HL-60 (cell line): ENCODE data around the gene LPAR2.

Experiments used
- DNase-seq, 2 experiments: peaks; one replicate each; pipeline ENCODE4 v3.0.0-alpha.2; 2010 to 2020; ENCODE audit warnings: low read depth in 1 of 2, low spot score in 1 of 2
- H3K27ac ChIP-seq: fragments of 250-450 bp; sonication (Bioruptor Pico); replicated peaks from 2 replicates; pipeline ENCODE4 v1.5.1; 2020; ENCODE audit warnings: mild to moderate bottlenecking, moderate library complexity
- H3K27me3 ChIP-seq: fragments of 250-450 bp; sonication (Bioruptor Pico); 2 replicates; pipeline ENCODE4 v1.5.1; 2021; ENCODE audit warnings: mild to moderate bottlenecking, moderate library complexity; ENCODE audit not compliant: insufficient read depth, poor library complexity, severe bottlenecking
- H3K4me3 ChIP-seq: replicated peaks from 2 replicates; pipeline ENCODE4 v1.5.1; 2011; ENCODE audit warnings: mild to moderate bottlenecking, control low read depth, low read length; ENCODE audit not compliant: insufficient read depth
- GABPA ChIP-seq: IDR thresholded peaks from 2 replicates; pipeline ENCODE4 v1.6.1; 2012; ENCODE audit warnings: low read depth
- POLR2AphosphoS5 ChIP-seq: IDR thresholded peaks from 2 replicates; pipeline ENCODE4 v1.6.1; 2012; ENCODE audit warnings: low read depth
- SPI1 ChIP-seq: IDR thresholded peaks from 2 replicates; pipeline ENCODE4 v1.6.1; 2012; ENCODE audit warnings: low read depth, mild to moderate bottlenecking, borderline replicate concordance
- TF ChIP-seq, protein P1 (sequence below): IDR thresholded peaks from 2 replicates; pipeline ENCODE4 v1.6.1; 2012; ENCODE audit warnings: low read depth; ENCODE audit not compliant: insufficient replicate concordance
- TF ChIP-seq, protein P2 (sequence below): IDR thresholded peaks from one replicate; pipeline ENCODE4 v1.5.1; 2011; ENCODE audit warnings: low read length, control low read depth, inconsistent platforms; ENCODE audit not compliant: insufficient read depth

The LPAR2 gene

GRCh38 chr19:19632661-19633060 is 4.6 kb upstream of the LPAR2 start:
- Histone ChIP-seq H3K4me3 (no peak overlapping the region), H3K27ac (no peak overlapping the region), H3K27me3 (no peaks in the 10 kb centered on the region)
- TF ChIP-seq, protein P1, sequence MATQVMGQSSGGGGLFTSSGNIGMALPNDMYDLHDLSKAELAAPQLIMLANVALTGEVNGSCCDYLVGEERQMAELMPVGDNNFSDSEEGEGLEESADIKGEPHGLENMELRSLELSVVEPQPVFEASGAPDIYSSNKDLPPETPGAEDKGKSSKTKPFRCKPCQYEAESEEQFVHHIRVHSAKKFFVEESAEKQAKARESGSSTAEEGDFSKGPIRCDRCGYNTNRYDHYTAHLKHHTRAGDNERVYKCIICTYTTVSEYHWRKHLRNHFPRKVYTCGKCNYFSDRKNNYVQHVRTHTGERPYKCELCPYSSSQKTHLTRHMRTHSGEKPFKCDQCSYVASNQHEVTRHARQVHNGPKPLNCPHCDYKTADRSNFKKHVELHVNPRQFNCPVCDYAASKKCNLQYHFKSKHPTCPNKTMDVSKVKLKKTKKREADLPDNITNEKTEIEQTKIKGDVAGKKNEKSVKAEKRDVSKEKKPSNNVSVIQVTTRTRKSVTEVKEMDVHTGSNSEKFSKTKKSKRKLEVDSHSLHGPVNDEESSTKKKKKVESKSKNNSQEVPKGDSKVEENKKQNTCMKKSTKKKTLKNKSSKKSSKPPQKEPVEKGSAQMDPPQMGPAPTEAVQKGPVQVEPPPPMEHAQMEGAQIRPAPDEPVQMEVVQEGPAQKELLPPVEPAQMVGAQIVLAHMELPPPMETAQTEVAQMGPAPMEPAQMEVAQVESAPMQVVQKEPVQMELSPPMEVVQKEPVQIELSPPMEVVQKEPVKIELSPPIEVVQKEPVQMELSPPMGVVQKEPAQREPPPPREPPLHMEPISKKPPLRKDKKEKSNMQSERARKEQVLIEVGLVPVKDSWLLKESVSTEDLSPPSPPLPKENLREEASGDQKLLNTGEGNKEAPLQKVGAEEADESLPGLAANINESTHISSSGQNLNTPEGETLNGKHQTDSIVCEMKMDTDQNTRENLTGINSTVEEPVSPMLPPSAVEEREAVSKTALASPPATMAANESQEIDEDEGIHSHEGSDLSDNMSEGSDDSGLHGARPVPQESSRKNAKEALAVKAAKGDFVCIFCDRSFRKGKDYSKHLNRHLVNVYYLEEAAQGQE: no peak
- TF ChIP-seq, protein P2, sequence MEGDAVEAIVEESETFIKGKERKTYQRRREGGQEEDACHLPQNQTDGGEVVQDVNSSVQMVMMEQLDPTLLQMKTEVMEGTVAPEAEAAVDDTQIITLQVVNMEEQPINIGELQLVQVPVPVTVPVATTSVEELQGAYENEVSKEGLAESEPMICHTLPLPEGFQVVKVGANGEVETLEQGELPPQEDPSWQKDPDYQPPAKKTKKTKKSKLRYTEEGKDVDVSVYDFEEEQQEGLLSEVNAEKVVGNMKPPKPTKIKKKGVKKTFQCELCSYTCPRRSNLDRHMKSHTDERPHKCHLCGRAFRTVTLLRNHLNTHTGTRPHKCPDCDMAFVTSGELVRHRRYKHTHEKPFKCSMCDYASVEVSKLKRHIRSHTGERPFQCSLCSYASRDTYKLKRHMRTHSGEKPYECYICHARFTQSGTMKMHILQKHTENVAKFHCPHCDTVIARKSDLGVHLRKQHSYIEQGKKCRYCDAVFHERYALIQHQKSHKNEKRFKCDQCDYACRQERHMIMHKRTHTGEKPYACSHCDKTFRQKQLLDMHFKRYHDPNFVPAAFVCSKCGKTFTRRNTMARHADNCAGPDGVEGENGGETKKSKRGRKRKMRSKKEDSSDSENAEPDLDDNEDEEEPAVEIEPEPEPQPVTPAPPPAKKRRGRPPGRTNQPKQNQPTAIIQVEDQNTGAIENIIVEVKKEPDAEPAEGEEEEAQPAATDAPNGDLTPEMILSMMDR: no peak
- TF ChIP-seq SPI1 (no peak), POLR2AphosphoS5 (no peak), GABPA (no peak)
- DNase-seq: no peak

DNA sequence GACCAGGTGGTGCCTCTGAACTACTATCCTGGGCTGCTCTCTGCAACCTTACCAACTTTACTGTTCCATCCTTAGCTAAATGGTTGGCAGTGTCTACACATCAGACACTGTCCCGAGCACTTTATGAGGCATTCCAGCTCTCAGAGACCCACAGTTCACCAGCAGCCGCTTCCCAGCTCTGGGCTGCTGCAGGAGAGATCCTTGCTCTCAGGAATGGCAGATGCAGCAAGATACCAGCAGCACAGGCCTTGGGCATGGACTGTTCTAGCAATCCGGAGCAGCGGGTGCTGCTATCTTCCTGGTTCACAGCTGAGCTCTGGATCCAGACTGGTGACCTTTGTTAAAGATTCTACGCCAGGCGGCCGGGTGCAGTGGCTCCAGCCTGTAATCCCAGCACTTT is 3.3 kb upstream of the LPAR2 start:
- no peak overlapping the region for H3K4me3 ChIP-seq

DNA sequence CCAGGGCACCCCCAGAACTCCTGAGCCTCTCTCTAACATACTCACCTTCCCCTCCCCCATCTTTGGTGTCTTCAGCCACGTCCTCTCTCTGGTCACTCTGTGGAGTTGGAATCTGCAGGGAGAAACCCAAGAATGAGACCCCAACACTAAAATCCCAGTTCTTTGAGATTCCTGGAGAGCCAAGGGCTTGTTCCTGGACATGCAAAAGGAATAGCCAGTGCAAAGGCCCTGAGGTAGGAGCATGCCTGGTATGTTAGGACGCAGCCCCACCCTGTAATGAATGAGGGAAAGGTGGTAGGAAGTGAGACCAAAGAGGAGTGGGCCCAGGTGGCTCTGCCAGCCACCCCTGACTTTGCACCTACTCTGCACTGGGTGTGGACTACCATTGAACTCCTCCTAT is 2.4 kb upstream of the LPAR2 start:
- no peak overlapping the region for H3K27ac ChIP-seq
- no peak for DNase-seq
- H3K4me3 ChIP-seq: no peak overlapping the region
- TF ChIP-seq, protein P2: no peak
- no peak for TF ChIP-seq GABPA
- TF ChIP-seq, protein P1: no peak
- no peak for TF ChIP-seq SPI1
- no peak for TF ChIP-seq POLR2AphosphoS5
- no peaks in the 10 kb centered on the region for H3K27me3 ChIP-seq

More for the DNA sequence above, 3.3 kb upstream of the LPAR2 start:
- TF ChIP-seq POLR2AphosphoS5 (no peak), SPI1 (no peak), GABPA (no peak)
- TF ChIP-seq, protein P1: no peak
- TF ChIP-seq, protein P2: no peak
- H3K27me3 ChIP-seq: no peaks in the 10 kb centered on the region
- no peak for DNase-seq
- H3K27ac ChIP-seq: no peak overlapping the region
